ENCODE results near the gene BCL7C.

- no peak for TF ChIP-seq CTCF (optimal IDR thresholded peaks at IDR 0.05 in 1 of 3, IDR thresholded peaks at IDR 0.05 in 1 of 3, conservative IDR thresholded peaks at IDR 0.05 in 1 of 3; ENCODE audit: extremely low read depth in 1 of 3, insufficient read depth in 2 of 3, low read length in 3 of 3)
- TF ChIP-seq EZH2 (IDR thresholded peaks at IDR 0.05; ENCODE audit: low read length): no peak
Observed at GRCh38 chr16:30914830-30915229, 21.0 kb upstream of the BCL7C start.
